Cardiac muscle cell (in vitro differentiated cells and primary cell): ENCODE measurements around the gene RNF151. TPM values are rescaled to one million over a fixed set of nuclear protein-coding genes. Genes with fewer than 3 reads are reported as not detected.

Experiments used
- DNase-seq, 2 donors: peaks; one replicate each; pipeline versions ENCODE4 v3.0.0 to v3.0.0-alpha.2; 2010 to 2017; ENCODE audit warnings: low read depth in 1 of 2, low spot score in 1 of 2
- H3K27ac ChIP-seq: fragments of 200-600 bp; sonication (generic); 2 replicates; pipeline ENCODE4 v1.5.1; 2016
- H3K27me3 ChIP-seq: fragments of 200-600 bp; sonication (generic); 2 replicates; pipeline ENCODE4 v1.6.0; 2016; ENCODE audit warnings: control low read depth
- H3K36me3 ChIP-seq: fragments of 200-600 bp; sonication (generic); 2 replicates; pipeline ENCODE4 v1.5.1; 2016; ENCODE audit warnings: control low read depth
- H3K4me1 ChIP-seq: fragments of 200-600 bp; sonication (generic); 2 replicates; pipeline ENCODE4 v1.8.1; 2017; ENCODE audit warnings: low read depth, mild to moderate bottlenecking, mixed run types
- H3K4me3 ChIP-seq: fragments of 200-600 bp; sonication (generic); 2 replicates; pipeline ENCODE4 v1.5.1; 2016; ENCODE audit warnings: mild to moderate bottlenecking
- H3K9me3 ChIP-seq: fragments of 200-600 bp; sonication (generic); 2 replicates; pipeline ENCODE4 v1.5.1; 2017; ENCODE audit warnings: low read depth, mild to moderate bottlenecking, control low read depth
- polyA plus RNA-seq: library from polyadenylated mRNA; unstranded; fragments of >200 nt; fragmentation: Nextera tagmentation; extraction: Ambion mirVana; gene quantifications from 2 replicates; pipeline ENCODE4 v1.2.1, GENCODE V29; 2016
- total RNA-seq: library from RNA; depleted of rRNA; stranded (reverse); fragments of >200 nt; gene quantifications from 2 replicates; pipeline ENCODE4 v1.2.3, GENCODE V29; 2016
- TF ChIP-seq, protein P1 (sequence below): IDR thresholded peaks from 2 replicates; pipeline ENCODE4 v1.5.1; 2012; ENCODE audit warnings: low read depth, mild to moderate bottlenecking, low read length

The RNF151 gene
- total and polyA plus RNA-seq, 2 experiments from 2014 or later = 0.21 to 0.38 TPM

GRCh38 chr16:1964506-1965395, 1.9 kb upstream of the RNF151 start, which contains the start of gene RPS2:
RPS2 (minus strand) TSS chr16:1964826; CDS start chr16:1964625, 201 bp downstream.
- peak; percentile 99 to 100 for DNase-seq
- TF ChIP-seq, protein P1, sequence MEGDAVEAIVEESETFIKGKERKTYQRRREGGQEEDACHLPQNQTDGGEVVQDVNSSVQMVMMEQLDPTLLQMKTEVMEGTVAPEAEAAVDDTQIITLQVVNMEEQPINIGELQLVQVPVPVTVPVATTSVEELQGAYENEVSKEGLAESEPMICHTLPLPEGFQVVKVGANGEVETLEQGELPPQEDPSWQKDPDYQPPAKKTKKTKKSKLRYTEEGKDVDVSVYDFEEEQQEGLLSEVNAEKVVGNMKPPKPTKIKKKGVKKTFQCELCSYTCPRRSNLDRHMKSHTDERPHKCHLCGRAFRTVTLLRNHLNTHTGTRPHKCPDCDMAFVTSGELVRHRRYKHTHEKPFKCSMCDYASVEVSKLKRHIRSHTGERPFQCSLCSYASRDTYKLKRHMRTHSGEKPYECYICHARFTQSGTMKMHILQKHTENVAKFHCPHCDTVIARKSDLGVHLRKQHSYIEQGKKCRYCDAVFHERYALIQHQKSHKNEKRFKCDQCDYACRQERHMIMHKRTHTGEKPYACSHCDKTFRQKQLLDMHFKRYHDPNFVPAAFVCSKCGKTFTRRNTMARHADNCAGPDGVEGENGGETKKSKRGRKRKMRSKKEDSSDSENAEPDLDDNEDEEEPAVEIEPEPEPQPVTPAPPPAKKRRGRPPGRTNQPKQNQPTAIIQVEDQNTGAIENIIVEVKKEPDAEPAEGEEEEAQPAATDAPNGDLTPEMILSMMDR = no peak
- no peaks in the 10 kb centered on the region for H3K9me3 ChIP-seq
- H3K27ac ChIP-seq = peak within 1 kb of the TSS; percentile 95
- H3K27me3 ChIP-seq = no peaks in the 10 kb centered on the region
- peaks cover 21% of the 10 kb centered on the region for H3K36me3 ChIP-seq
- peaks cover 12% of the 10 kb centered on the region for H3K4me1 ChIP-seq
- peak within 1 kb of the TSS; percentile 93 for H3K4me3 ChIP-seq

- H3K27me3 ChIP-seq = no peaks in the 10 kb centered on the region
- no peak for DNase-seq
- peaks cover 10% of the 10 kb centered on the region for H3K4me1 ChIP-seq
- peak overlapping the region; percentile 93 for H3K4me3 ChIP-seq
- TF ChIP-seq, protein P1 = no peak
- no peaks in the 10 kb centered on the region for H3K9me3 ChIP-seq
- peak overlapping the region; percentile 95 for H3K27ac ChIP-seq
- peaks cover 21% of the 10 kb centered on the region for H3K36me3 ChIP-seq
Observed at GRCh38 chr16:1965396-1966001, 1.2 kb upstream of the RNF151 start.

DNA sequence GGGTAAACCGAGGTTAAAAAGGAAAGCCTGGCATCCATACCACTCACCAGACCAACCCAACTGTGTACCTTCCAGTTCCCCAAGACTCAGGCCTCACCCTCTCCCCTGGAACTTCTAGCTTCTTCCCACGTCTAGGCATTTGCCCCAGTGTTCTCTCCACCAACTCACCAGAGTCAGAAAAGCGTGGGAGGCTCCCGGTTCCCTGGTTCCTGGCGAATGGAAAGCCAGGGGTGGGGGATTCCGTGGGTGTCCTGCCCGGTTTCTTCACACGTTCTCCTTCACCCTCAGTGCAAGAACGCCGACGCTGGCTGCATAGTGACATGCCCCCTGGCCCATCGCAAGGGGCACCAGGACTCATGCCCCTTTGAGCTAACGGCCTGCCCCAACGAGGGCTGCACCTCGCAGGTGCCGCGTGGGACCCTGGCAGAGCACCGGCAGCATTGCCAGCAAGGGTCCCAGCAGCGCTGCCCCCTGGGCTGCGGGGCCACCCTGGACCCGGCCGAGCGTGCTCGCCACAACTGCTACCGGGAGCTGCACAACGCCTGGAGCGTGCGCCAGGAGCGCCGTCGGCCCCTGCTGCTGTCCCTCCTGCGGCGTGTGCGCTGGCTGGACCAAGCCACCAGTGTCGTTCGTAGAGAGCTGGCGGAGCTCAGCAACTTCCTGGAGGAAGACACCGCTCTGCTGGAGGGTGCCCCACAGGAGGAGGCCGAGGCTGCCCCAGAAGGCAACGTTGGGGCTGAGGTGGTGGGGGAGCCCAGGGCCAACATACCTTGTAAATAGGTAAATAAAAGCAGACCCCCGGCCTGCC, 1.7 kb downstream of the RNF151 start:
- H3K4me1 ChIP-seq = peaks cover 13% of the 10 kb centered on the region
- H3K27me3 ChIP-seq = no peaks in the 10 kb centered on the region
- TF ChIP-seq, protein P1 = no peak
- DNase-seq = no peak
- H3K4me3 ChIP-seq = no peak overlapping the region
- no peaks in the 10 kb centered on the region for H3K9me3 ChIP-seq
- no peaks in the 10 kb centered on the region for H3K36me3 ChIP-seq
- no peak overlapping the region for H3K27ac ChIP-seq

- peak; percentile 93 to 97 for DNase-seq
- no peaks in the 10 kb centered on the region for H3K27me3 ChIP-seq
Observed at GRCh38 chr16:1971796-1972489, 5.3 kb downstream of the RNF151 start, which contains the start of gene TBL3. TBL3 (plus strand) TSS chr16:1972053; CDS start chr16:1972165, 112 bp downstream.

More at GRCh38 chr16:1971796-1972489, 5.3 kb downstream of the RNF151 start, which contains the start of gene TBL3:
- TF ChIP-seq, protein P1 = no peak
- H3K27ac ChIP-seq = peak within 1 kb of the TSS; percentile 70
- H3K4me3 ChIP-seq = peak within 1 kb of the TSS; percentile 78
- H3K4me1 ChIP-seq = peaks cover 5% of the 10 kb centered on the region
- no peaks in the 10 kb centered on the region for H3K9me3 ChIP-seq
- H3K36me3 ChIP-seq = peaks cover 11% of the 10 kb centered on the region
